ENCODE data around the gene RCVRN. TPM values are rescaled to one million over a fixed set of nuclear protein-coding genes. Genes with fewer than 3 reads are reported as not detected.
A peak's percentile ranks its signal among the peaks of the same experiment; 100 is the strongest.

RCVRN gene
- total RNA-seq, 1 experiment from 2014 or later = not detected

- H2AFZ ChIP-seq = no peak overlapping the region
- TF ChIP-seq, protein P1, sequence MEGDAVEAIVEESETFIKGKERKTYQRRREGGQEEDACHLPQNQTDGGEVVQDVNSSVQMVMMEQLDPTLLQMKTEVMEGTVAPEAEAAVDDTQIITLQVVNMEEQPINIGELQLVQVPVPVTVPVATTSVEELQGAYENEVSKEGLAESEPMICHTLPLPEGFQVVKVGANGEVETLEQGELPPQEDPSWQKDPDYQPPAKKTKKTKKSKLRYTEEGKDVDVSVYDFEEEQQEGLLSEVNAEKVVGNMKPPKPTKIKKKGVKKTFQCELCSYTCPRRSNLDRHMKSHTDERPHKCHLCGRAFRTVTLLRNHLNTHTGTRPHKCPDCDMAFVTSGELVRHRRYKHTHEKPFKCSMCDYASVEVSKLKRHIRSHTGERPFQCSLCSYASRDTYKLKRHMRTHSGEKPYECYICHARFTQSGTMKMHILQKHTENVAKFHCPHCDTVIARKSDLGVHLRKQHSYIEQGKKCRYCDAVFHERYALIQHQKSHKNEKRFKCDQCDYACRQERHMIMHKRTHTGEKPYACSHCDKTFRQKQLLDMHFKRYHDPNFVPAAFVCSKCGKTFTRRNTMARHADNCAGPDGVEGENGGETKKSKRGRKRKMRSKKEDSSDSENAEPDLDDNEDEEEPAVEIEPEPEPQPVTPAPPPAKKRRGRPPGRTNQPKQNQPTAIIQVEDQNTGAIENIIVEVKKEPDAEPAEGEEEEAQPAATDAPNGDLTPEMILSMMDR (conservative IDR thresholded peaks at IDR 0.05) = no peak
- TF ChIP-seq EZH2 (IDR thresholded peaks at IDR 0.05; ENCODE audit: low read depth) = no peak
- H3F3A ChIP-seq (ENCODE audit: insufficient read depth, low read depth) = no peaks in the 10 kb centered on the region
- intact Hi-C loops (cut with micrococcal nuclease; ENCODE audit: unreplicated experiment) = no loop called here
- no peaks in the 10 kb centered on the region for H3K36me3 ChIP-seq (ENCODE audit: low read depth)
- no peak overlapping the region for H3K27ac ChIP-seq
- no peaks in the 10 kb centered on the region for H3K4me1 ChIP-seq (replicated peaks; ENCODE audit: insufficient read depth)
- no peak overlapping the region for H3K4me2 ChIP-seq
- BruUV-seq (replicated peaks) = no TSS peak
- DNase-seq = no peak
- no peaks in the 10 kb centered on the region for H3K9me3 ChIP-seq (ENCODE audit: insufficient read depth, low read depth)
- ChIA-PET POLR2A (ENCODE audit: unreplicated experiment) (interaction anchor here (0.7 kb wide), 1 partner anchor 112 kb away, joined by 4 read pairs; no protein-coding TSS in a partner anchor), CTCF (no interaction called here)
- H4K20me1 ChIP-seq (ENCODE audit: insufficient read depth) = no peaks in the 10 kb centered on the region
- no peak overlapping the region for H3K4me3 ChIP-seq
- H3K27me3 ChIP-seq (ENCODE audit: insufficient read depth, low read depth) = no peaks in the 10 kb centered on the region
- H3K79me2 ChIP-seq (ENCODE audit: low read depth) = no peaks in the 10 kb centered on the region
- no peaks in the 10 kb centered on the region for H3K9me2 ChIP-seq (ENCODE audit: insufficient read depth)
Measured at GRCh38 chr17:9907131-9907530, 2.1 kb upstream of the RCVRN start.

DNA sequence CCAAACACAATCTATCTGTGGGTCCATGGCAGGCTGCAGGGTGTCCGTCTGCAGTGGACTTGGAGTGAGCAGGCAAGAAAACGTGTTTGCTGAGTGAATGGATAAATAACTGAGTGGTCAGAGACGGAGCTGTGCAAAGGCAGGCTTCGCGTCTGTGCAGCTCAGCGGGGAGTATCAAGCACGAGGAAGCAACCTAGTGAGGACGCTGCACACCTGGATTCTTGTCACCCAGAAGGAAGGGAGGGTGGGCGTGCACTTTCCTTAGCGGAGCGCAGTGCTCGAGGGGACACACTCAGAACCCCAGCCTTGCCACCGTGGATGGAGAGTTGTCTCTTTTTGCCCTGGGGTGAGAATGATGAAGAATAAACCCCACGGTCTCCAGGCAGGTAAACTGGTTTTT, 1.5 kb upstream of the RCVRN start:
- Histone ChIP-seq H3F3A (ENCODE audit: insufficient read depth, low read depth) (no peaks in the 10 kb centered on the region), H4K20me1 (ENCODE audit: insufficient read depth) (no peaks in the 10 kb centered on the region), H3K4me3 (no peak overlapping the region), H3K27me3 (ENCODE audit: insufficient read depth, low read depth) (no peaks in the 10 kb centered on the region), H3K9me3 (ENCODE audit: insufficient read depth, low read depth) (no peaks in the 10 kb centered on the region), H2AFZ (no peak overlapping the region), H3K4me1 (replicated peaks; ENCODE audit: insufficient read depth) (no peaks in the 10 kb centered on the region), H3K27ac (no peak overlapping the region), H3K9me2 (ENCODE audit: insufficient read depth) (no peaks in the 10 kb centered on the region), H3K79me2 (ENCODE audit: low read depth) (no peaks in the 10 kb centered on the region), H3K4me2 (no peak overlapping the region), H3K36me3 (ENCODE audit: low read depth) (no peaks in the 10 kb centered on the region)
- intact Hi-C loops (cut with micrococcal nuclease; ENCODE audit: unreplicated experiment) = no loop called here
- no TSS peak for BruUV-seq (replicated peaks)
- ChIA-PET CTCF (no interaction called here), POLR2A (ENCODE audit: unreplicated experiment) (no interaction called here)
- TF ChIP-seq, protein P1 (conservative IDR thresholded peaks at IDR 0.05) = no peak
- no peak for TF ChIP-seq EZH2 (IDR thresholded peaks at IDR 0.05; ENCODE audit: low read depth)
- DNase-seq = no peak

DNA sequence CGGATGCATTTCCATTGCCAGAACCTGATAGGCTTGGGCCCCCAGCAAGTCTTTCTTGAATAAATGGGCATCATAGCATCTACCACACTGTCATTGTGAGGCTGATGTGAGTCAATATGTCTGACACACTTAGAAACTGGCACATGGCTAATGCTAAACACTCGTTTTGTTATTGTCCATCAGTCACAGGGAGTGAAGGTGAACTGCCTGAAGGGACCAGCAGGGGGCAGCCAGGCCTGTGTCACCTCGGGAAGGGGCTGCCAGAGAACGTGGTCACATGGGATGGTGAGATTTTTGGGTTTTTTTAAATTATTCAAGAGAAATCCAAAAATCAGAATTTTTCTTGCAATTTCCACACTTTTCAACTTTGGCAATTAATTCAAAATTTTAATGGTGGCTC, 831 bp upstream of the RCVRN start:
- Histone ChIP-seq H3K79me2 (ENCODE audit: low read depth) (no peaks in the 10 kb centered on the region), H3K4me1 (replicated peaks; ENCODE audit: insufficient read depth) (peaks cover 3% of the 10 kb centered on the region; the same call in 1 of the 2 replicates), H3K9me3 (ENCODE audit: insufficient read depth, low read depth) (no peaks in the 10 kb centered on the region), H4K20me1 (ENCODE audit: insufficient read depth) (no peaks in the 10 kb centered on the region), H3F3A (ENCODE audit: insufficient read depth, low read depth) (no peaks in the 10 kb centered on the region), H3K36me3 (ENCODE audit: low read depth) (no peaks in the 10 kb centered on the region), H3K4me3 (no peak overlapping the region), H2AFZ (no peak overlapping the region), H3K9me2 (ENCODE audit: insufficient read depth) (no peaks in the 10 kb centered on the region), H3K4me2 (no peak overlapping the region), H3K27me3 (ENCODE audit: insufficient read depth, low read depth) (no peaks in the 10 kb centered on the region), H3K27ac (no peak overlapping the region)
- intact Hi-C loops (cut with micrococcal nuclease; ENCODE audit: unreplicated experiment) = no loop called here
- TF ChIP-seq, protein P1 (conservative IDR thresholded peaks at IDR 0.05) = peak; percentile 60
- no peak for TF ChIP-seq EZH2 (IDR thresholded peaks at IDR 0.05; ENCODE audit: low read depth)
- POLR2A ChIA-PET (ENCODE audit: unreplicated experiment) = no interaction called here
- no TSS peak for BruUV-seq (replicated peaks)
- peak in 1 of 2 experiments; percentile 23 for DNase-seq
- CTCF ChIA-PET = interaction anchor here (0.6 kb wide), 1 partner anchor 89 kb away, joined by 3 read pairs; no protein-coding TSS in a partner anchor
